HG03520 (cell line): ENCODE results near the gene NAGPA.

Source experiments
- ATAC-seq: cut with Tn5 transposase; IDR thresholded peaks from one replicate; pipeline ENCODE4 v1.9.1; 2021; ENCODE audit warnings: mild to moderate bottlenecking, moderate library complexity; ENCODE audit not compliant: unreplicated experiment

Gene NAGPA

DNA sequence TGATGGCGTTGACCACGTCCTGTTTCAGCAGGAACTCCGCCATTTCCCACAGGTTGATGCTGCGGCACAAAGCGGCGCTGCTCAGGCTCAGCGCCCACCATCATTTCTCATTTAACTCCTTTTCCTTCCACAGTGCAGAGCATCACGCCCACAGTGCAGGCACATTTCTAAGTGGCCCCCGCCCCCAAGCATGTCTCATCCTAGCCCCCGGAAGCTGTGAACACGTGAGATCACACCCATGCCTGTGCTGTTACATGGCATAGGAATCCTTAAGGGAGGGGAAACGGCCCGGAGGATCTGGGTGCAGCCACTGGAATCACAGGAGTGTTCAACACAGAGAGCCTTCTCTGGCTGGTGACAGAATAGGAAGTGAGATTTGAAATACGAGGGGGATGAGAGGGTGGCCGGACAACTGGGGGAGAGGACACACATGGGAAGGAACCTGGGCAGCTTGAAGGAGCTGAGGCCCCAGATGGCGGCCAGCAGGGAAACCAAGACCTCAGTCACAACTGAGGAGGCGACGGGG, 4.7 kb downstream of the NAGPA start:
- no peak for ATAC-seq

DNA sequence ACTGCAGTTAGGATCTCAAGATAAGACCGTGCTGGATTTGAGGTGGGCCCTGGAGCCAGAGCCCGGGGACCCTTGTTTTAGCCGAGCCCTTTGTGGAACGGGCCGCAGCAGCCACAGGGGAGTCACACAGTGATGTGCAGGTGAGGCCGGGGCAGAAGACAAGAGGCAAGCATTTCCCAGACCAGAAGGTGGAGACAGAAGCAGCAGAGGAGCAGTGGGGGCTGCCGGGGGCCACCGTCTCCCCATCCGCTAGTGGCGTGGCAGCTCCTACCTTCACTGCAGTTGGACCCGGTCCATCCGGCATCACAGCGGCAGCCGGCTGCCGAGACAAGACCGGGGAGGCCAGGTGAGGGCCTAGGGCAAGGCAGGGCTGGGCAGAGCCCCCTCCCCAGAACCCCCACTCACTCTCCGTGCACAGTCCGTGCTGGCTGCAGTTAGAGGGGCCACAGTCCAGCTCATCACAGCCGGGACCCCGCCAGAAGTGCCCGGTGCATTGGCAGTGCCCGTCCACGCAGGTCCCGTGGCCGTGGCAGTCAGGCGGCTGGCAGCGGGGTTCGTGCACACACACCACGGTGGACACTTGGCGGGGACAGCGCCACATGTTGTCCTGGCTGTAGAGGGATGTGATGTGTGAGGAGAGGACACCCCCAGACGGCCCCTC, 6.0 kb downstream of the NAGPA start:
- no peak for ATAC-seq

DNA sequence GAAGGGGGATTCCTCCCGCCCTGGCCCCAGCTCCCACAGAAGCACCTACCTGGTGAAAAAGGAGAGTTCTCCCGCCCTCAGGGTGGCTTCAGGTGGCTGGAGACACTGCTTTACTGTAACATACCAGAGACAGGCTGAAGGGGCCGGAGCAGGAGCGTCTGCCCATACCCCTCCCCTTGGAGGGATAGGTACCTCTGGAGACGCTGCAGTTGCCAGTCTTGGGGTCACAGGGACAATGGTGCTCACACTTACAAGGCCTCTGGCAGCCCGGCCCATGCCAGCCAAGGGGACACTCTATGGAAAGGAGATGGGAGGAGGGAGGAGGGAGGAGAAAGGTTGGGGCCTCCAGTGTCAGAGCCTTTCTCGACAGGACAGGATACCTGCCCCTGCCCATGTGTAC, 6.6 kb downstream of the NAGPA start:
- no peak for ATAC-seq

DNA sequence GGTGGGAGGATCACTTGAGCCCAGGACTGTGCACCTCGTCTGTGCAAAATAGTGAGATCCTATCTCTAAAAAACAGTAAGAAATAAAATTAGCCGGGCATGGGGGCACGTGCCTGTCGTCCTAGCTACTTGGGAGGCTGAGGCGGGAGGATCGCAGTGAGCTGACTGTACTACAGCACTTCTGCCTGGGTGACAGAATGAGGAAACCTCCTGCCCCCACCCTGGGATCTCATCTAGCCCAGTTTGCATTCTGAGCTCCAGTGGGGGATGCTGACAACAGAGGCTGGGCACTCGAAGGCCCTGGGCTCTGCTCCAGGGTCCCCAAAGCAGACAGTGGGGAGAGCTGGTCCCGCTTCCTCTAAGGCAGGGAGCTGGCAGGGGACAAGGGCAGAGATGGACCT, 7.1 kb downstream of the NAGPA start:
- ATAC-seq = no peak

DNA sequence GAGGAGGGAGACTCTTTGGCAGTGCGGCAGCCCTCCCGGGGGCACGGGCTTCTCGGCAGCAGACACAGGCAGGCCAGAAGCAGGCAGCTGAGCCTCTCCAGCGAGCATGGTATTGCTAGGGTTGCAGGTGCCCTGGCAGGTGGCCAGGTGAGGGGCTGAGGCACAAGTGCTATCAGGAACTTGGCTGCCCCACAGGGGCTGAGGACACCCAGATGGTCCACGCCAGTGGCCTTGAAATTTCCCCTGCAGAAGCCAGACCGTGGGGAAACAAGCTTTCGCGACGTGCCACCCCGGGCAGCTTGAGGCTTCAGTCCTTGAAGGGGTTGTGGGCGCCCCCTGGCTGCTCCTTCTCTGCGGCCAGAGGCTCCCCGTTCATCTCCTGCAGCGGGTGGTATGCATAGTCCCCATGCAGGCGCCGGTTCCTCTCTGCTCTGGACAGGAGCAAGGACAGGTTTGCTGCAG, 8.5 kb downstream of the NAGPA start:
- ATAC-seq = no peak

DNA sequence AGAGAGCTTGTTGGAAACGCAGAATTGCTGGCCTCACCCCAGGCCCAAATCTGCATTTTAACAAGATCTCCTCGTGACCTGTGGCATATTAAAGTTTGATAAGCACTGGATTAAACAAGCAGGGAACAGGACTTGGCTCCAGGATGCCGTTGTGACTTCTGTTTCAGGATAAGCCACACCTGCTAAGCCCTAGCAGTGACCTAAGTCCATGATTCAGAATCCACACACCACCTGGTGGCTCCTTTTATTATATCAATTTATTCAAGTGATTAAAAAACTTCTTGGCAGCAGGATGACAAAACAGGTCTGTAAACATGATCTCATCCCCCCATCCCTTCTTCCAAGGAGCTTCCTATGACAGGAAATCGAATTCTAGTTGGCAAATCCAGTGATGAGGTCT, 9.1 kb downstream of the NAGPA start:
- ATAC-seq = no peak

DNA sequence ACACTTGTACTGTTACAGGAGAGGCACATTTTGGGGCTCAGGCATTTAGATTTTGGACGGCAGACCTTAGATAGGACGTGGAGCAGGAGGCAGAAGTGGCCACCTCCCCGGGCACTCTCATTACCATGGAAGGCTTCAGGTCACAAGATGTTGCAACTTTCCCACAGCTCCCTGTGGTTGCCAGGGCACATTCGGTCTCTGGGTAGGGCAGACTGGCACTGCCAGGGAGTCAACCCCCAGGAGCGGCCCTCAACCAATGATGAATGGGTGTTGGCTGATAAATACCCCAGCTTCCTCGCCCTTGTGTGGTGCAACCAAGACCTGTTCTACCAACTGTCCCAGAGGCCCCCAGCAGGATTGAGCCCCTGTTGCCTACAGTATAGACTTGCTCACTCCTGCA, 11.2 kb downstream of the NAGPA start:
- ATAC-seq = no peak

DNA sequence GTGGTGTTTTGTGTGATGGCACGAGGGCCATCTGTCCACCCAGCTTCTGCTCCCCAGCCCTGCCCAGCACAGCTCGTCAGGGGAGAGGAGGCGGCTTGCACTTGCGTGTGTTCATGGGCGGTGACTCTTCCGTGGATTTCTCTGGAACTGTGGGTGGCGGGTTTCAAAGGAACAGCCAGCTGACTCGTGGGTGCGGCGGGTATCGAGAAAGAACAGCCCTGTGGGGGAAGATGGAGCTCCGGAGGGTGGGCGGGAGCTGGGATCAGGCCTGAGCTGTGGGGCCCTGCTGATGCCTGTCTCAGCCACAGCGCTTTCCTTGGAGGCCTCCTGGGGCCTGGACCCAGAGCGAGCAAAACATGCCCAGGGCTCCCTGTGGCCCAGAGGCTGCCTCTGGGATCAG, 13.2 kb downstream of the NAGPA start:
- ATAC-seq = no peak

DNA sequence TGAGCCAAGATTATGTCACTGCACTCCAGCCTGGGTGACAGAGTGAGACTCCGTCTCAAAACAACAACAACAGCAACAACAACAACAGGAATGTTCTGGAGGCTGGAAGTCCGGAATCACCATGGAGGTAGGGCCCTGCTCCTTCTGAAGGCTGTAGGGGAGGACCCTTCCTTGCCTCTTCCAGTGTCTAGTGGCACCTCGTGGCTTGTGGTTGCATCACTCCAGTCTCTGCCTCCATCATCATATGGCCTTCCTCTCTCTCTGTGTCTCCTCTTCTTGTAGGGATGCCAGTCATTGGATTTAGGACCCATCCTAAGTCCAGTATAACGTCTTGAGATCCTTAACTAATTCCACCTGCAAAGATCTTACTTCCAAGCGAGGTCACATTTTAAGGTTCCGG, 14.0 kb downstream of the NAGPA start:
- no peak for ATAC-seq

DNA sequence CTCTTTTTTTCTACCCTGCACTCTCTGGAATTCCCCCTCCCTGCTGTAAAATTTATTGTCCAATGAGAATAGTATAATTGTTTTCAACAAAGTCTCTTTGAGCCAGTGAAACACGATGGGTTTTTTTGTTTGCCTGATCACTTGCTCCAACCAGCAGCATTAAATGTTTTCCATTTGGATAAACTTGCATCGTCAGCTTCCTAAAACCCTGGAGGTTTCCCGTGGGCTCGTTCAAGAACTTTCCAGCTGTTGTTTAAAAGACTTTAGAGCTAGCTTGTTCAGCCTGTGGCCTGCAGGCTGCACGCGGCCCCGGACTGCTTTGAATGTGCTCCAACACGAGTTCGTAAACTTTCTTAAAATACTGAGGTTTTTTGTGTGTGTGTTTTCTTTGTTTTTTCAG, 14.9 kb downstream of the NAGPA start:
- no peak for ATAC-seq

DNA sequence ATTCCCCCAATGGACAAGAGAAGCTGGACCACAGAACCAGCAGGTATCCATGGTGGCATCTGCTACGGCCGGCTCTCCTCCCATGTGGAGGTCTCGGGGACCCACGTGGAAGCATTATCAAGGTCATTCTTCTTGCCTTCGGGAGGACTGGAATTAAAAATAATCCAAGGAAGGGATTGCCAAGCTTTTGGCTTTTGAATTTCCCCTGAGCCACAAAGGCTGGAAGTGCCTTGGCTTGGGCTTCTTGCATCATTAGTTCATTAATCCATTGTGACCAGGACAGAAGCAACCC, 16.1 kb downstream of the NAGPA start:
- no peak for ATAC-seq

DNA sequence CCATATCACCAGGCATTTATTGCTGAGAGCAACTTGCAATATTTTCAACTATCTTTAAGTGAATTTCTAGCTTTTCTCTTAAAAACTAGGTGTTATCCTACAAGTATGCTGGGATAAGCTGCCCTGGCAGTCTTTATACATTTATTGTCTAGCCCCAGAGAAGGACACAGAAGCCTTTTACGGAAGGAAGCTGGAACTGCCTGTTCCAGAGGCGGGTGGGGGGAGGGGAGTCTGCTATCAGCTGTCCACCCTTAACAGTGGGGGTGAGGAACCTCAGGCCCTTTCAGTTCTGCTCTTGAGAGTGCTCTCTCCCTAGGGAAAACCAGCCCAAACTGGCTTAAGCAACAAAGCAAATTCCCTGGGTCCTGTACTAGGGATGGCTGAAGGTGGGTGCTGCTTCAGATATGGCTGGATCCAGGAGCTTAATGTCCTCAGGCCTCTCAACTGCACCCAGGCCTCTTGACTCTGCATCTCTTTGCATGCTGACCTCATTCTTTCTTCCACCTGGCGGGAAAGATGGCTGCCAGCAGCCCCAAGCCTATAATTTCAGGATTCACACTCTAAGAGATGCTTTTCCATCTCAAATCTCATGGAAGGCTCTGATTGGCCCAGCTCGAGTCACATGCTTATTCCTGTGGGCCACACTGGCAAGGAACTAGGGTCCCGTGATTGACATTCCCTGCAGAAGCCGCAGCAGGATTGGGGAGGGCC, 16.6 kb downstream of the NAGPA start:
- no peak for ATAC-seq

DNA sequence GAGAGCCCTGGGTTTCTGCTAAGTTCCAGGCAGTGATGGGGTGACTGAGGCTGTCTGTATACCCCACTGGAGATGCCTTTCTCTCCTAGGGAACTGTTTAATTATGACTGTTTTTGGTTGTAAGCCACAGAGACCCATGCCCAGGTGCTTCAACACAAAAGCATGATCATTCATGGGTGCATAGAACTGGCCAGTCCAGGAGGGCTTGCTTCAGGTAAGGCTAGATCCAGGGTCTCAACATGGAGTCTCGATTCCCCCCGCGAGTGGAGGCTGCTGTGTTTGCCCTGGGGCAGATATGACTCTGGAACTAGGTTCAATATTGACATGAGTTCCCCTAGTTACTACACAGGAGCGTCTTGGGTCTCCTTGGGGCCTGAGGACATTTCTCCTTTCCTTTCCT, 17.8 kb downstream of the NAGPA start:
- no peak for ATAC-seq

DNA sequence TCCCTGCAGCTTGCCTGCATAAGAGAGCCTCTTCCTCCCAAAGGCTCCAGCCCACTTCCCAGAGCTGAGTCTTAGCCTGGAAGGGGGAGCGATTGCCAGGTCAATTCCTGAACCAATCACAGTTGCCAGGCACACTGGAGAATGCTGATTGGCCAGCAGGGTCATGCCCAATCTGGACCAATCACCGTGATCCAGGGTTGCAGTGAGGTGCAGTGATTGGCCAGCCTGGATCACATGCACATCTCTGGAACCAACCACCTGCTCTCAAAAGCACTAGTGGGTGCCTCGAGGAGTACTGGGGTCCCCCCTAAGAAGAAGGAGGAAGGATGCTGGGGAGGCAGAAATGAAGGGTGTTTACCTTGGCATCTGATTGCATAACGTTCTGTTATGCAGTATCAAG, 18.4 kb downstream of the NAGPA start:
- ATAC-seq = no peak

DNA sequence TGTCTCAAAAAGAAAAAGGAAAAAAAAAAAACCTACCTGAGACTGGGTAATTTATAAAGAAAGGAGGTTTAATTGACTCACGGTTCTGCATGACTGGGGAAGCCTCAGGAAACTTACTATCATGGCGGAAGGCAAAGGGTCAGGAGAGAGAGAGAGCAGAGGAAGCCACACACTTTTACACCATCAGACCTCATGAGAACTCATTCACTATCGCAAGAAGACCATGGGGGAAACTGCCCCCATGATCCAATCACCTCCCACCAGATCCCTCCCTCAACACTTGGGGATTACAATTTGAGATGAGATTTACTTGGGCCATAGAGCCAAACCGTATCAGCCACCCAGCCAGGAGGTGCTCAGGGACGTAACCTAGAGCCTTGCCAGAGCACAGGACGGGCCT, 20.8 kb downstream of the NAGPA start:
- ATAC-seq = no peak

DNA sequence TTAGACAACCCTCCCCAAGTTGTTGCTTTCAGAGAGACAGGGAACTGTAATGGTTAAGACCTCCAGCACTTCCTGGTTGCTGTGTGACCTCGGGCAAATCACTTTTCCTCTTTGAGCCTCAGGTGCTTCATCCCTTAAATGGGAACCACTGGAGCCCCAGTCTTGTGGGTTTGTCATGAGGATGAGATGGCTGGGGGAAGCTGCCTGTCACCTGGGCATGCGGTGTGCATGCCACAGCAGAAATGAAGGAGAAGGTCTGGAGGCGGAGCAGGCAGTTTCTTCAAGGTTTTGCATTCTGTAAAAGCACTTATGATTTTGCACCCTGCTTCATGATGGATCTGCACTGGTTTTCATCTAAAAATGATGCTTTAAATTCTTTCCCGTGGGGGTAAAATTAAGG, 22.1 kb downstream of the NAGPA start:
- ATAC-seq = no peak

DNA sequence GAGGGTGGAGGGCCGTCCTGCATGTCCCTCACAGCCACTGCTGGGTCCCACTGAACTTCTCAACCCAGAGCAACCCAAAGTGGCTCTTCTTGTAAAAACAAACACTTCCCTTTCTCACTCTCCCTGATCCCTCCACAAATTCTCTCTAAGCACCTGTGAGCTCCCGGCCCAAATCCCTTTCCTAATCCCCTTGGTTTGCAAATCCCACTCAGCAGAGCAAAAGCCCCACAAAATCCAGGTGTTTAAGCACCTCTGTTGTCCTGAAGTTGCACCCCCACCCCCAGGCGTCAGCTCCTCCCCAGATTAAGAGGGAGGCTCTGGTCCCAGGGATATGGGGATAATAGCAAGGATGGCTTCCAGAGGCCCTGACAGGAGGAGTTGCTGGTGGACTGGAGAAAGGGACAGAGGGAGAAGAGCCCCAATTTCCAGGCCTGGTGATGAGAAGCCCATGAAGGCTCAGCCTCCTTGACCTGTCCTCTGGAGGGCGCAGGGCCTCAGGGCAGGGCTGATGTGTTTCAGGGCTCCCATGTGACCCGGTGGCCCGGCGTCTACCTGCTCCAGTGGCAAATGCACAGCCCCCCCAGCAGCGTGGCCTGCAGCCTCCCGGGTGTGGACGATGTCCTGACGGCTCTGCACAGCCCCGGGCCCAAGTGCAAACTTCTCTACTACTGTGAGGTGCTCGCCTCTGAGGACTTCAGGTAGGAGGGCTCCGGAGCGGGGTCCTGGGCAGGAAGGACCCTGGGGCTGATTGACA, 23.0 kb downstream of the NAGPA start:
- no peak for ATAC-seq

DNA sequence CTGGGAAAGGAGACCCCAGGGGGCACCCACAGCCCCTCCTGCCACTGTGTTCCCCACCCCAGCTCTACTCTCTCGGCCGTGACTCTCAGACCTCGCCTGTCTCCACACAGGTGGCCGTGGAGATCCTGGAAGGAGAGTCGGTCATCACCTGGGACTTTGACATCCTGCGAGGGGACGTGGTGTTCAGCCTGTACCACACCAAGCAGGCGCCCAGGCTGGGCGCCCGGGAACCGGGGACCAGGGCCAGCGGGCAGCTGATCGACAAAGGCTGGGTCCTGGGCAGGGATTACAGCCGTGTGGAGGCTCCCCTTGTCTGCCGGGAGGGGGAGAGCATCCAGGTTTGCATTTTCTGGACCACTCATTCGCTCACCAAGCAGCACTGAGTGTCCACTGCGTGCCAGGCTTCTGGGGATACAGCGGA, 25.4 kb downstream of the NAGPA start:
- ATAC-seq = no peak

DNA sequence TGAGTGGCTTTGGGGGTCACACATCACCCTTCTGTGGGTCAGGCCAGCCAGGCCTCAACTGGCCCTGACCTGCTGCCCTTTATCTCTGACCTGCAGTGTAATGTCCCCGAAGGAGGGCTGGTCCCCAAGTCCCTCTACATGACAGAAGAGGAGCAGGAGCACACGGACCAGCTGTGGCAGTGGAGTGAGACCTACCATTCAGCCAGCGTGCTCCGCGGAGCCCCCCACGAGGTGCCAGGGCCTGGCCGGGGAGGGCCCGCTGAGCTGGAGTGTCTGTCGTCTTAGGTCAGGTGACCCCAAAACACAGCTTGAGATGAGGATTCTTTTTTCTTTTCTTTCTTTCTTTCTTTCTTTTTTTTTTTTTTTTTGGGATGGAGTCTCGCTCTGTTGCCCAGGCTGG, 26.5 kb downstream of the NAGPA start:
- no peak for ATAC-seq

DNA sequence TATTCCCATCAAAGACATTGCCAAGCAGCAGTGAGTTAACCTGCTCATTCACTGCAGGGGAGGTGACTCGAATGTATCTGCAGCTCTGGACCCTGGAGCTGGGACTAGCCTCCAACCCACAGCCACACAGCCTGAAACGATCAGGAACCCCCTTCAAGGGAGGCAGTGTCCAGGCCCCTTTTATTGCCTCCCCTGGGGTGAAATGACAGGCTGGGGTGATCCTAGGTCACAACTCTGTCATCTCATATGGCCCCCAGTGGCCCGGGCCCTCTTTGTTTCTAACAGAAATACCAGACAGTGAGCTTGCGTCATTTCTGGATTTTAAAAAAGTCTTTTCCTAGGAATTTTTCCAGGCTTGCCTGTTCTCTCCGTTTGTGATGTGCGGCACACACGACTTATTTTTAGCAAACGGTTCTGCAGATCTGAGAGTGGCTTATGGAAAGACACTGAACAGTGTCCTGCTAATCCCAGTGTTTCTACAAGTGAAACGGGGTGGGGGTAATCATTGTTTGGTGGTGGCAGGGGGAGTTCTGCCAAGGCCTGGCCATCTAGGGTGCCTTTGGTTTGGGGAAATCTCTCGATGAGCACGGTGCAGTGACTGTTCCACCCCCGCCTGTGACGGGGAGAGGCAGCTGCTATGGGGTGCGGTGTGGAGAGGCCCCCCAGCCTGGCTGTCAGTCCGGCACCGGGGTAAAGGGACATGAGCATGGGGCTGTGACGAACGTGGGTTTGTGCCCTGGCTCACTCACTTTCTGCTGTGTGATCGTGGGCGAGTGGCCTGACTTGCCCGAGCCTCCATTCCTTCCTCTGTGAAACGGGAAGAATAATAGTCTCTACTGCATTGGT, 27.2 kb downstream of the NAGPA start:
- ATAC-seq = no peak

DNA sequence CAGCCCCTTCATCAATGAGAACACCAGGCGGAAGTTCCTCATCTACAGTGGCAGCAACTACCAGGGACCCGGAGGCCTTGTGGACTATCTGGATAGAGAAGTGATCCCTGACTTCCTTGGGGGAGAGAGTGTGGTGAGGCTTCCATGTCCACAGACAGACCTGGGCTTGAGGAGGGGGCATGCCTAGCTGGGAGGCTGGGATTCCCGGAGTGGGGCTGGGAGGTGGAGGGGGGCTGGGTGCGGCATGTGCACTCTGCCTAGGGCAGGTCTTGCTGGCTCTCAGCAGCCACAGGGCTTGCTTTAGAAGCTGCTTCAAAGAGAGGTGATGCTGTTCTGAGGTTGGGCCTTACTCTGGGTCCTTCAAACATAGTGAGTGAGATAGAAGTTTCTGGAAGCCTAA, 27.8 kb downstream of the NAGPA start:
- ATAC-seq = no peak
